NCI-H1694 (cell line): ENCODE data around the gene COL1A1.
A peak's percentile ranks its signal among the peaks of the same experiment; 100 is the strongest.

Source experiments
- DNase-seq: peaks from one replicate; lab custom pipeline; 2025; lab: John Stamatoyannopoulos, UW

Gene COL1A1

GRCh38 chr17:50154604-50155003 lies 46.8 kb downstream of the COL1A1 start:
- DNase-seq = no peak

DNA sequence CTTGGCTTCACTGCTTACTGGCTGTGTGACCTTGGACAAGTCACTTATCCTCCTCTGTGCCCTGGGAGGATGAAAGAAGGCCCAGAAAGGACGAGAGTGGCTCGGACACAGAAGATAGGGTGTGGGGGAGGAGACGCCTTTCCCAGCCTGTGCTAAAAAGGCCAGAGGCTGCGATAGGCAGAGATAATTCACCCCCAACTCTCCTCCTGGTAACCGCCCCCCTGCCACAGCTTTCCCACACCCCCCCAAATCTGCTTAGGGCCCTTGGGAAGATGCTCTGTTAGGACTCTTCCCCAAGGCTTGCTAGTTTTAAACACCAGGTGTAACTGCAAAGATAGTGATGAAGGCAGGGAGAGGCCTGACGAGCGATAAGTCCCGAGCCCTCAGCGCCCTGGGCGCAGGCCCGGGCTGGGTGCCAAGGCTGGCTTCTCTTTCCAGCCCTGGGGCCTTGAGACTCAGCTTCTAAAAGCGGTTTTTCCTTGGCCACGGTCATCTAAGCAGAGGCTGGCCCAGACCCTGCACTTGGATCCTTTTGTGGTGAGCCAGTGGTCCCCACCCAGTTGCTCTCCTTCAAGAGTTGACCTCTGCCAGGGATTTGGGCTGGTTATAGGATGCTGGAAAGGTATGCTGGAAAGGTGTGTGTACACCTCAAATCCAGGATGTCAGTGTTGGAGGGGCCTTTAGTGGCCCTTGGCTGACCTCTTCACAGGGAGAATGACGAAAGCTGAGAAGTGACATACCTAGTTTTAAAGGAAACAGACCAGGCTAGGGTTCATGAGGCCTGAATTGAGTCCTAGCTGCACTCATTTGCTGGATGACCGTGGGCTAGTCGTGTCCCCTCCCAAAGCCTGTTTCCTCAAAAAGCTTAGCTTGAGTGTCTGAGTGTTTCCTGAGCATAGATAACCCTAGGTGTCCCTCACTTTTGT lies 47.5 kb downstream of the COL1A1 start:
- DNase-seq = no peak

DNA sequence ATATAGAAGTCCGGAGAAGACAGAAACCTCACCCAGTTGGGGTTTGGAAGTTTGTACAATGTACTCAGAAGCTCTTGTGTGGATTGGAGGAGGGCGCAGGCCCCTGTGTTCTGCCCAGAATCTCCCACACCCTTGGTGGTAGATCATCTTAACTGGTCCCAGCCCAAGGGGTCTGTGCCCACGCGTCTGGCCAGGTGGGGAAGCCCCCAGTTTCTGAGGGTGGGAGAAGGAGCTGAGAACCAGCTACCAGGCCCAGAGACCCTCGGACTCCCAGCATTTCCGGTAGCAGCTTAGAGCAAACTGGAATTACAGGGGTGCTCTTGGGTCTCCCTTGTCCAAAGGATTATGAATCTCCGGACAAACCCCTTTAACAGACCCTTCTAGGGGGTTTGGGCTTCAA lies 48.7 kb downstream of the COL1A1 start:
- no peak for DNase-seq

GRCh38 chr17:50151937-50152547 lies 49.4 kb downstream of the COL1A1 start:
- DNase-seq = peak; percentile 87

- DNase-seq = peak; percentile 57
Measured at GRCh38 chr17:50151041-50151936, 50.1 kb downstream of the COL1A1 start.

- no peak for DNase-seq
Measured at GRCh38 chr17:50150354-50151040, 50.9 kb downstream of the COL1A1 start, which contains the start of gene PPP1R9B. TSS of gene PPP1R9B (minus strand) at chr17:50150677. CDS start at chr17:50150513, 164 bp downstream.

DNA sequence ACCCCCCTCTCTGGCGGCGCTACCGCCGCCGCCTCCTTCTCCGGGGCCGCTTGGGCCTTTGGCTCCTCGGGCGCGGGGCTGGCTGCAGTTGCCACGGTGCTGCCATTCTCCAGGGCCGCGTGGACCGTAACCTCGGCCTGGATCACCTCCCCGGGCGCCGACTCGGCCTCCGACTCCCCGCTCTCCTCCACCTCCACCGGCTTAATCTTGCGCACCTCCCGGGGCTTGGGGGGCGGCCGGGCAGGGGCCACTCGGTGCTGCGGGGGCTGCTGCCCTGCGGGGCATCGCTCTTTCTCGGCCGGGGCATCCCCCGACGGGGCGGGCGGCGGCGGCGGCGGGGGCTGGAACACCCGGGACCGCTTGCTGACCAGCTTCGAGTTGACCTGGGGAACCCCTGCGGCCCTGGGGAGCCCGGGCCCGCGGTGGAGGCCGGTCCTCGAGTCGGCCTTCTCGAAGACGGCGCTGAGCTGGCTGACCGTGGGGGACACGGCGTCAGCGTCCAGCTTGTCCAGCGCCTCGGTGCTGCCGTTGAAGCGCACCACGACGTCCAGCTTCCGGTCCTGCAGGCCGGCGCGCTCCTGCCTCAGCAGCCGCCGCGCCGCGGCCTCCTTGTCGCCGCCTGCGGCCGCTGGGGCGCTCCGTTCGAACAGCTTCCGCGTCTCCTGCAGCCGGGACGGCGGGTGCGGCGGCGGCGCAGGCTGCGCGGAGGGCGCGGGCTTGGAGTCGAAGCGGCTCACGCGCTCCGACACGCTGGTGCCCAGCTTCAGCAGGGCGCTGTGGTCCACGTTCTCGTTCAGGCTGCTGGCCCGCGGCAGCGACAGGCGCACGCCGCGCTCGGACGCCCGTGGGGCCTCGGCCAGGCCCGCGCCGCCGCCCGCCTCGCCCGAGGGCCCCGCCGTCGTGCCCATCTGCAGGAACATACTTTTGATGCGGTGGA lies 51.7 kb downstream of the COL1A1 start:
- DNase-seq = no peak

- no peak for DNase-seq
Measured at GRCh38 chr17:50149091-50149416, 52.4 kb downstream of the COL1A1 start.

DNA sequence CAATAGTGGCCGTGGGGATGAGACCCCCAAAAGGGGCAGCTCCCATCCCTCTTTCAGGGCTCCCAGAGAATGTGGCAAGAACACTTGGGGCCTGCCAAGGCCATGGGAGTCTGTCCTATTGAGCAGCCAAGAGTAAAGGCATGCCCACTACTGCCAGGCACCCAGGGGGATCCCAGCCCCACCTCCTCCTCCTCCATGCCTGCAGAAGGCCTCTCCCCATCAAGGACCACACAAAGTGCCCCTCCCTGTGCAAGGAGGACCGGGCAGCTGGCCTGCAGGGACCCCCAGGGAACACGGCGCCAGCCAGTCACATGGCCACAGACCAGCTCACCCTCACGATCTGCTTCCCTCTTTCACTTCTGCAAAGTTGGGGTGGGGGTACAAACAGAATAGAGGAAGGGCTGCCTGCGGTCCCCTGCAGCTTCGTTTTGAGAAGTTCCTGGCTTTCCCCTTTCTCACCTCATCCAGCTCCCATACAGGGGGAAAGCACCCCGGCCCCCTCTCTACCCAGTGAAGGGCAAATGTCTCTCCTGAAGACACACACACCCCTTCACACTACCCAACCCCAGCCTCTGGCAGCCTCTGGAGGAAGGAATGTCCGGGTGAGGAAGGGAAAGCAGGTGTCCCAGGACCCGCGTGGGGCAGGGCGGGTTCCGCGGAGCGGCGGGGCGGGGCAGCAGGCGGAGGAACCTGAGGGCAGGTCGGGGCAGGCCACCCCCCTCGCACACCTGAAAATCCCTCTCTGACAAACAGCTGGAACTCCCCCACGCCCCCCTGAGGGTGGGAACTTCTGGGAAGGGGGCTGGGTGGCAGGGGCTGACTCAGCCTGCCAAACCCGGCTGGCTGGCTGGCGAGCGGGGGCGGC lies 53.0 kb downstream of the COL1A1 start:
- no peak for DNase-seq

GRCh38 chr17:50147841-50148225 lies 53.6 kb downstream of the COL1A1 start:
- DNase-seq = no peak

DNA sequence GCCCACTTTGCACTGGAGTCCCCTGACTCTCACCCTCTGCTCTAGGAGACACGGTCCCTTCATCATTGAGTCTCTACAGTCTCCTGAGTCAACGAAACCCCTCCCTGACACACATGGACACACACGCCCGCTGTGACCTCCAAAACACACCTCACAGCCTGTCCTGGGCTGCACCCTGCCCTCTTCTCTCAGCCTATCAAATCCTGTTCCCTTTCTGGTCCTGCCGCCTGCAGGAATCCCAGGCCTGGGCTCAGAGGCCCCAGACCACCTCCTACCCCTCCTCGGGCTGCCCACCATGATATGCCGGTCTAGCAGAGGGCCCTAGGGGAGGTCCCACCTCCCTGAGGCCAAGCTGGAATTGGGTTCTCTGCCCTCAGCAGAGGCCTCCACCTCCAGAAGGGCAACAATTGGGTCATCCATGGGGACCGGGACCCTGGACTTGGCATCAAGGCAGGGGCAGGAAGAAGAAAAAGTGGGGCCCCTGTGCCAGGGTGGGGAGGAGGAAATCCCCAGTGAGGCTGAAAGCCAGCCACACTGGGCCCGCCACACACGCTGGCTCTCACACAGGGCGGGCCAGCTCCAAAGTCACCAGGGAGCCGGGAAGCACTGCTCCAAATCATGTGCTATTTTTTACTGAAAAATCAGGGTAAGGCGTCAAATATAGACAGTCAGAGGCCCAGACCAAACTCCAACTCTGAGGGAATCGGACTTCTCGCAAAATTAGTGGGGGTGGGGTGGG lies 54.3 kb downstream of the COL1A1 start:
- DNase-seq = no peak

DNA sequence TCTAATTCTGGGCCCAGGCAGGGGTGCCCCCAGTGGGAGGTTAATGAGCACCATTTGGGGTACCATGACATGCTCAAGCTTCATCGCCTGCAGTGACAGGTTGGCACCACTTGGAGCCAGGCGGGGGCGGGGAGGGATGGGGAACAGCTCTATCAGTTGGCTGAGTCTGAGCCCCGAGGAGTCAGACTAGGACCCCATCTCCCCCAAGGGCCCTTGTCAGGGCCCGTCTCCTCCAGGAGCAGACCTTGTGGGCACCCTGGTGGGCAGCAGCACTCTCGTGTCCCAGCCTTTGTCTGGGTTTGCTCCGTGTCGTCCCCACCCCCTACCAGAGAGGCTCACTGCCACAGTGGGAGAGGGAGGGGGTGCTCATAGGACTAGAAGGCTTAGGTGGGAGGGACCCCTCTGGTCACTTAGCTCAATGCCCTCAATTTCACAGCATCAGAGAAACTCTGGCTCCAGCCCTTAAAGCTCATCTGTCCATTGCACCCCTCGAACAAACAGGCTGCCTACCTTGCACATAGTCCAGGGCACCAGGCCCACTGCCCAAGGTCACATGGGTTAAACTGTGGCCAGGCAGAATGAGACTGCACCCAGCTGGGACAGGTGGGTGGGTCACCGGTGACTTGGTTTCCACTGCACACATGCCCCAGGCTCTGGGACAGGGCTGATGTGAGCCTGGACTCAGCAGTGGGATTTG lies 55.1 kb downstream of the COL1A1 start:
- no peak for DNase-seq

- DNase-seq = no peak
Measured at GRCh38 chr17:50145532-50146229, 55.8 kb downstream of the COL1A1 start.

DNA sequence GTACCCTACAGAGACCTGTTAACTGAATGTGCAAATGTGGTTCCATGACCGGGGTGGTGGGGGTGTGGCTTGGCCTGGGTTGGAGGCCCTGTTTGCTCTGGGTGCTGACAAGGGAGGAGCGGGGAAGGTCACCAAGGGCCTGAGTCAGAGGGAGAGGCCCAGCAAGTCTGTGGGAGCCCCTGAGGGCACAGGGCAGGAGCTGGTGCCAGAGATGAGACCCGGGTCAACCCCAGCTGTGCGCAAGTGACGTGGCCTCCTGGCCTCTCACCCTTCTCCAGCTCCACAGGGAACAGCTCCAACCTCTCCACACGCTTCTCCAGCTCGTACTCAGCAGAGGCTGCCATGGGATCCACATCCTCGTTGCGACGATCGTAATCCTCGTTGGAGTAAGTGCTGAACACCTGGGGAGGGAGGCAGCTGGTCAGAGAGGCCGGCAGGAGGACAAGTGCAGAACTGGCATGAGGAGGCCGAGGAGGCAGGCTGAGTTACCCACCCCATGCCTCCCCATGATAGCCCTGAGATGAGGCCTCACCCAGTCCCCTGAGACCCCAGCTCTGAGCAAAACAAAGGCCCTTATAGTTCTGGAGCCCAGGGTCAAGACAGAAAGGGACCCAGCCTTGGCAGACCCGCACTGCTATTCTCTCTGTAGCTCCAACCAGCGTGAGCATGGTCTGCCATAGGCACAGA lies 56.4 kb downstream of the COL1A1 start:
- DNase-seq = no peak

DNA sequence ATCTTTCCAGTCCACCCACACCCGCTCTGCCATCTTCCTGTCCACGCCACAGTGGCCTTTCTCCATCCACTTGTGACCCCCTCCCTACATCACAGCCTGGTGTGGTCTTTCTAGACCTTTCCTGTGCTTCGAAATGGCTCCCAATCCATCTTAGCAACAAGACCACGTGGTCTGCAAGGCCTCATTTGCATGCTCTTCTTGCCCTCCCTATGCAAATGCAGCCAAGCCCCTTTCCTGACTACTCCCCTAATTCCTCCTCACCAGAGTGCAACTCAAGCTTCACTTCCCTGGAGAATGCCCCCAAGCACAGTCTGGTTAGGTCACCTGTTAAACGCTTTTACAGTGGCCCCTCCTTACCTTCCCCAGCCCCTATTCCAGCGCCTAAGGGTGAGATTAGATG lies 57.1 kb downstream of the COL1A1 start:
- no peak for DNase-seq

- no peak for DNase-seq
Measured at GRCh38 chr17:50143461-50144176, 57.8 kb downstream of the COL1A1 start.

GRCh38 chr17:50141745-50142110 lies 59.7 kb downstream of the COL1A1 start:
- no peak for DNase-seq
